Neutrophil (primary cell): ENCODE data around the gene SNAP25.

Experiments
- H3K27ac ChIP-seq: fragments of 200-600 bp; sonication (generic); 2 replicates; pipeline ENCODE4 v1.5.1; 2016; ENCODE audit warnings: mild to moderate bottlenecking, moderate library complexity
- H3K27me3 ChIP-seq: fragments of 200-600 bp; sonication (generic); 2 replicates; pipeline ENCODE4 v1.6.0; 2016; ENCODE audit warnings: mild to moderate bottlenecking
- H3K36me3 ChIP-seq: fragments of 200-600 bp; sonication (generic); 2 replicates; pipeline ENCODE4 v1.5.1; 2017
- H3K4me1 ChIP-seq, 2 experiments: fragments of 200-600 bp in 1 of 2; sonication (generic) in 1 of 2; 1 replicate in 1 of 2; 2 replicates in 1 of 2; pipeline versions ENCODE4 v1.5.1 to v1.6.1; 2013 to 2016; ENCODE audit warnings: low read depth in 1 of 2, low read length in 1 of 2, mild to moderate bottlenecking in 1 of 2, moderate library complexity in 1 of 2; ENCODE audit not compliant: control insufficient read depth in 1 of 2, insufficient read depth in 1 of 2
- H3K4me3 ChIP-seq, 2 experiments: fragments of 200-600 bp in 1 of 2; sonication (generic) in 1 of 2; 1 replicate in 1 of 2; 2 replicates in 1 of 2; pipeline ENCODE4 v1.5.1; 2013 to 2016; ENCODE audit warnings: low read depth in 1 of 2, low read length in 1 of 2, mild to moderate bottlenecking in 1 of 2, moderate library complexity in 1 of 2
- H3K9me3 ChIP-seq: fragments of 200-600 bp; sonication (generic); 2 replicates; pipeline ENCODE4 v1.5.1; 2016
- CTCF ChIP-seq: fragments of 200-600 bp; sonication (generic); IDR thresholded peaks from 2 replicates; pipeline ENCODE4 v1.5.1; 2016; ENCODE audit warnings: antibody characterized with exemption

Gene SNAP25

DNA sequence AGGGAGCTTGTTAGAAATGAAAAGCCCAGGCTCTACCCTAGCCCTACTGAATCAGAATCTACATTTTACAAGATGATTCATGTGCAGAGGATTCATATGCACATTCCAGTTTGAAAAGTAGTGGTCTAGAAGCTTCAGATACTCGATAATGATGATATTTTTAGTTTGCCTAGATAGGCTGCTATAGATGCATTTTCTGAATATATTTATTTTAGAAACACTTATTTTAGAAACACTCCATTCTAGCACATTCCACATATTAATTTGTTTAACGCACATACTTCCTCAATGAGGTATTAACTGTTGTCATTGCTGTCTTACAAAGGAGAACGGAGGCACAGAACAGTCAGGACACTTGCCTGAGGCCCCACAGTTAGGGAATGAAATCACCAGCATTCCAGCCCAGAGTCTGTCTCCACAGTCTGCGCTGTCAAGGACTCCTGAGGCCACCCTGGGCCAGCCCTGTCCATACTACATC, 64.4 kb downstream of the SNAP25 start:
- Histone ChIP-seq H3K4me1 (no peaks in the 10 kb centered on the region), H3K9me3 (no peaks in the 10 kb centered on the region), H3K27me3 (no peaks in the 10 kb centered on the region), H3K4me3 (no peak overlapping the region), H3K27ac (no peak overlapping the region), H3K36me3 (no peaks in the 10 kb centered on the region)
- no peak for TF ChIP-seq CTCF

GRCh38 chr20:10286356-10286755, 67.7 kb downstream of the SNAP25 start:
- H3K27me3 ChIP-seq: no peaks in the 10 kb centered on the region

DNA sequence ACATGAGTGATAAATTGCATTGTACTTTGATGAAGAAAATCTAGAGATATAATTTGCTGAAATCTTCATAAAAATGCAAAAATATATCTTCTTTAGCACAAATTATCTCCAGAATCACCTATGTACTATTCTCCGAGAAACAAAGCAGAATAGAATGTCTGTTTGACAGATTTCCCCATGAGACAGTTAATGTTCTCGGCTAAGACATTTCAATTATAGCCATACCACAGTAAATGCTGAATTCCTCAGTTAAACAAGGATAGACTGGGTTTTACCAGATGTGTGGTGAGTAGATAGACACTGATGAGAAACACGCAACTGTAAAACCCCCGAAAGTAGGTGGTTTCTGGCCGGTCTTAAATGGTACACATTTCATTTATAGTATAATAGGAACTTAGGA, 69.8 kb downstream of the SNAP25 start:
- Histone ChIP-seq H3K4me1 (no peaks in the 10 kb centered on the region), H3K27me3 (no peaks in the 10 kb centered on the region), H3K36me3 (no peaks in the 10 kb centered on the region), H3K27ac (no peak overlapping the region), H3K4me3 (no peak overlapping the region), H3K9me3 (no peaks in the 10 kb centered on the region)
- TF ChIP-seq CTCF: no peak

More at GRCh38 chr20:10286356-10286755, 67.7 kb downstream of the SNAP25 start:
- no peaks in the 10 kb centered on the region for H3K36me3 ChIP-seq
- H3K4me1 ChIP-seq: no peaks in the 10 kb centered on the region
- no peak overlapping the region for H3K27ac ChIP-seq
- TF ChIP-seq CTCF: no peak
- no peaks in the 10 kb centered on the region for H3K9me3 ChIP-seq
- H3K4me3 ChIP-seq: no peak overlapping the region

DNA sequence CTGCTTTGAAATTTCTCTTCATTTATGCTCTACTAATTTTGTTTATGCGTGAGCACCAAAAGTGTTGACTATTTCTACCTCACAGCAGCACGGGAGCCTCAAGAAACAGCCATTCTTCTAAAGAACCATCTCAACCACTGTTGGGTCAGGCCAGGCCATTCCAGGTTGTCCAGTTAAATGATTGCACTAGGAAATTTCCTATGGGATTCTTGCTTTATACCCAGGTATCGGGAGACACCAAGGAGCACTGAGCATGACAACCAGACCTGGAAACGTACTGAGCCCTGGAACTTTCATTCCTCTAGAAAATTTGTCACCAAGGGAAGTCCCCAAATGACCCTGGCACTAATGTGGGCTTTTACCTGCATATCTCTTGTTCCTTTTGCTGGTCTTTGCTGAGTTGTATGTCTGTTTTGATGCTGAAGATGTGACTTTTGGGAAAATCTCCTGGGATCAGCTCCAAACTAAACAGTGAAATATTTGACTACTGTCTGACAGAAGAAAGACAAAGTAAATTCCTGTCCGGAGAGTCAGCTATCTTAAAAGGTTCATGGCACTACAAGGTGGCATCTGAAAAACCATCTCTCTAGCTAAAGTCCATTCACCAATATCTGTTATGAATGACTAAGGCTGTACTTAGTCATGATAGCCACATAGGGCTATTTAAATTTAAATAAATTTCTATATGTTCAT, 70.5 kb downstream of the SNAP25 start:
- Histone ChIP-seq H3K27me3 (no peaks in the 10 kb centered on the region), H3K27ac (no peak overlapping the region), H3K9me3 (no peaks in the 10 kb centered on the region), H3K36me3 (no peaks in the 10 kb centered on the region), H3K4me1 (no peaks in the 10 kb centered on the region), H3K4me3 (no peak overlapping the region)
- no peak for TF ChIP-seq CTCF

DNA sequence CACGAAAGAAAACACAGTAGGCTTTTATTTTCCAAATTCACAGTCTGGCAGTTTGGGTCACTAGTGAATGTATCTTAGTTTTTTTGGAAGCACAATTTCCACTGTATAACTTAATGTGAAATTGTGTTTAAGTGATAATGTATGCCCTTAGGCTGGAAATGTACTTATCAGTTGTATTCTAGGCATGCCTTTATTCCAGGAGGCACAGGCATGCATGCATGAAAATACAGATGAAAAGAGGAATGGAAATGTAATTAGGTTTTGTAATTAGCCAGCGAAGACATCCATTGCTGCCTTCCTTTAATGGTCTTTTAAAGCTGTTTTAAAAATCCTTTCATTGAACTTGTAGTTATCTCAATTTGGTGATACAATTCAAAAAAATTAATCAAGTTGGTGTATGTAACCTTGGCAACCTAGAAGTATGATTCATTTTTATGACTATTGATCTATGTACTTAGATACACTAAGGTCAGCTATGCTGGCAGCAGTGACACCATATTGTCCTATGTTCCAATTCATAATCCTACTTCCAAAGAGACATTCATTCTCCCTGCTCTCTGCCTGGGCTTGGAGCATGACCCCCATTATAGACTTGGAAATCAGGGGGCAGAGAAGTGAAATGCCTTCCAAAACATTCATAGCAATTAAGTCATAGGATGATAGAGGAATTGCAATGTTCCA, 73.1 kb downstream of the SNAP25 start:
- Histone ChIP-seq H3K9me3 (no peaks in the 10 kb centered on the region), H3K4me1 (no peaks in the 10 kb centered on the region), H3K27me3 (no peaks in the 10 kb centered on the region), H3K36me3 (no peaks in the 10 kb centered on the region), H3K4me3 (no peak overlapping the region), H3K27ac (no peak overlapping the region)
- TF ChIP-seq CTCF: no peak
